Measurements from ENCODE around the gene FBXW12.
"Not testable (repeated sequence)": the region's sequence is repeated elsewhere in the genome, so short reads cannot be mapped to it uniquely, and the experiment has no call there.

Gene FBXW12

DNA sequence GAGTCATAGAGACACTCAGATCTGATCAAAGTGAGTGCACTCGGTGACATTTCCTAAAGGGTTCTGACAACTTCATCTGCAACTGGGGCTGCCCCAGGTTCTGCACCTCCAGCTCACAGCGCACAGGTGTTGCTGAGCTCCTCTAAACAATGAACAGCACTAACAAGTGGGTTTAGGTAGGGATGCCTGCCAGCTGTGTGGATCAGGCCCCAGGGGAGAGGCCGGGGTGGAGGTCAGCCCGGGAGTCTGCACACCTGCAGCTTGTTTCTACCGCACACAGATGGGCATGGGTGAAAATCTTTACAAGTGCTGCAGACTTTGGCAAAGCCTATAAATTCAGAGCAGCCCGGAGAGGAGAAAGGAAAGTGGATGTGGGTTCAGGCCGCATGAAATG is 355 bp downstream of the FBXW12 start:
- DNase-seq (ENCODE audit: low spot score) (no peak), FAIRE-seq (no peak)

DNA sequence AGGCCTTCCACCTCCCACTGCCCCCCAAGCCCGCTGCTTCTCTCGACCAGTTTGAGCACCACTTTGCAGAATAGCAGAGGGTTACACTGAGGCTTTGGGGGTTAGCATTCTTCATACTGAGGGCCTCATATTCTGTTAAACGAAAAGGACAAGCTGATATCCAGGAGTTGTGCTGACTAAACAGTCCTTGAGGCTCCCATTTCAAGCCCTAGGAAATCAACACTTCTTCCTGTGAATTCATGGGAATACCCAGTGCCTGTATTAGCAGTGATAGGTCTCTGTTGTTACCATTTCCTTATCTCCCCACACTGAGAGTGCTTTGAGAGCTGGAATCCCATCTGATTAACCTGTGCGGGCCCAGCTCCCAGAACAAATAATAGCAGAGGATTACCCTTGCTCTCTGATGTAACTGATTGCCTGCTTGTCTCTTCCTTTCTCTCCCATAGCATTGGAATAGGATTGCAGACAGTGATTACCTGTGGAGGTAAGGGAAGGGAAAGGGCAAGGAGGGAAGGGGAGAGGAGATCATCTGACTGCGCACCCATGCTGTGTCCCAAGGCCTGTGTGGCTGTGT is 930 bp downstream of the FBXW12 start:
- no peak for FAIRE-seq
- DNase-seq (ENCODE audit: low spot score): no peak

DNA sequence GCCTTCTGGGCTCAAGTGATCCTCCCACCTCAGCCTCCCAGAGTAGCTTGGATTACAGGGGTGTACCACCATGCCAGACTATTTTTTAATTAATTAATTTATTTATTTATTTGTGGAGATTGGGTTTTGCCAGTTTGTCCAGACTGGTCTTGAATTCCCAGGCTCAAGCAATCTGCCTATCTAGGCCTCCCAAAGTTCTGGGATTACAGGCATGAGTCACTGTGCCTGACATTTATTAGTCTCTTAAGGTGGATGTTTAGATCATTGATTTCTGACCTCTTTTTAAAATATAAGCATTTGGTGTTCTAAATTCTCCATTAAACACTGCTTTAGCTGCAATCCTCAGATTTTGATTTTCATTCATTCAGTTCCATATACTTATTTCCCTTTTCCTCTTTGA is 15.6 kb downstream of the FBXW12 start:
- DNase-seq (ENCODE audit: low spot score) (no peak), FAIRE-seq (no peak)

DNA sequence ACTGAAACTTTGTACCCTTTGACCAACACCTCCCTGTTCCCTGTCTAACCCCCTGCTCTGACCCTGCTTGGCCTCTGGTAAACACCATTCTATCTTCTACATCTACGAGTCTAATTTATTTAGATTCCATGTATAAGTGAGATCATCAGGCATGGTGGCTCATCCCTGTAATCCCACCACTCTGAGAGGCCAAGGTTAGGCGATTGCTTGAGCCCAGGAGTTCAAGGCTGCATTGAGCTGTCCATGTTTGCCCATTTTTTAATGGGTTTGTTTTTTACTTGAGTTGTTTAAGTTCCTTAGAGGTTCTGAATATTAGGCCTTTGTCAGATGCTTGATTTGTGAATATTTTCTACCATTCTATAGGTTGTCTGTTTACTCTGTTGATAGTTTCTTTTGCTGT is 16.9 kb downstream of the FBXW12 start:
- DNase-seq (ENCODE audit: low spot score) (no peak), FAIRE-seq (no peak)

DNA sequence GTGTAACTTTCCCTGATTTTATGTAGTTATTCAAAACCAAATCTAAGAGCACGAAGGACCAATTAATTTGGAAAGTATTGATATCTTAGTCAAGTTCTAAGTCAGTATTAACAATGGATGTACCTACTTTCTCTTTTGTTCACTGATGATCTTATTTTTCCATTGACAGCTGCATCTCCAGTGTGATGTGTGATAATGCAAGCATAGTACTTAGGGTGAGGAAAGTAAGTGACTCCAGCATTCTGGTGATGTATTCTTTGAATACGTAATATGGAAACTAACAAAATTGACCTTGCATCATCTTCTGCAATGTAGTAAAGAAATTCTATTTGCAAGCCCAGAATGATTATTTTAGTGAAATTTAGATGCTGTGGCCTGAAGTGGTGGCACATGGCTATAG is 22.4 kb downstream of the FBXW12 start:
- no peak for FAIRE-seq

DNA sequence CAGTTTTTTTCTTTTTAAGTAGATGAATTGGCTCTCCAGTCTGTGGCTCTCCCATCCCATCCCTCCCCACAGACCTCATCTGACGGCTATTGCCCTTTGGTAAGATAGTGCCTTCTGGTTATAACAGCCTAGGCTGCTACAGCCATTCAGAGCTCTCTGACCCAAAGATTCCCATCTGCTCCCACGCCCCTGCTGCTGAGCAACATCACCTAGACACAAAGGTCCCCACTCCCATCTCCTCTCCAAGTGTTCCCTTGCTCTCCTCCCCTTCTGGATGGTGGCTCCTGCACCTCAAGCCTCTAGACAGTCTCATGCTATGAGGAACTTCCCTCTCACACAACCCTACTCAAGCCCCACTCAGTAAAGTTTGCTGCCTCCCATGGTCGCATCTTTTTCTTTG is 23.7 kb downstream of the FBXW12 start:
- FAIRE-seq (no peak), DNase-seq (ENCODE audit: low spot score) (no peak)

More for the DNA sequence above, 22.4 kb downstream of the FBXW12 start:
- DNase-seq (ENCODE audit: low spot score): no peak

DNA sequence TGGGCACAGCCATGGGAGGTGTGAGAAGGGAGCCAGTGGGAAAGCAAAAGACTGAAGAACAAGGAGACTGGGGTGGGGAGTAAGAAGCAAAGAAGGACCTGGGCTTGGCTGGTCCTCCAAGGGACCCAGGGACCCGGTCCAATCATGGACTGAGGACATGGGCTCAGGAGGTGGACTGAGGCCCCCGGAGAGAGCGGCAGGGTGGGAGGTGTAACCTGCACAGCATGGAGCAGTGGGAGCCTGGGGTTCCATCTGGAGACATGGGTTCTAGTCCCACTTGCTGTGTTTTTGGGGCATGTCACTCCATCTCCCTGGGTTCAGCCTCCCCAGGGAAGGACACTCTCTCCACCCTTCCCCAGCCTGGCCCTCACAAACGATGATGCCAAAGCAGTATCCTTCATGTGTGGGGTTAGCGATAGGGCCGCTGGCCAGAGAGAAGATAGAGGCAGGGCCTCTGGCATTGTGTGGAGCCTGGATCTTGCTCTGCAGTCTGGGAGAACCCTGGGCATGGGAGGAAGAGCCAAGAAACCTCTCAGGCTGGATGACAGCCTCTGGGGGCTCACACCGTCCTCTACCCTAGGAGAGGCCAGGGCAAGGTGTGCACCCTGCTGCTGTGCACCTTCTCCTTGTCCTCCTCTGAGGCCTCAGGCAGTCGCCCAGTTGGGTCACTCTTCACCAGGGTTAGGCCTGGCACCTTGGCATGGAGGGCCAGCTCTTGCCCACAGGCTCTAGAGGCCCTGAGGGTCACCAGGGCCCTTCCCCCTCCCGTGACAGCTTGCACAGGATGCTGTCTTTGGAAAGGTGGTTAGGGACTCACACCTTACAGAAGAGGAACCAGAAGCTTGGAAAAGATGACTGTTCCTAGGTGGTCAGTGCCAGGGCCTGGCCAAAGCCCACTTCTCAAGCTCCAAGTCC is 26.0 kb downstream of the FBXW12 start:
- FAIRE-seq: no peak
- DNase-seq (ENCODE audit: low spot score): no peak

DNA sequence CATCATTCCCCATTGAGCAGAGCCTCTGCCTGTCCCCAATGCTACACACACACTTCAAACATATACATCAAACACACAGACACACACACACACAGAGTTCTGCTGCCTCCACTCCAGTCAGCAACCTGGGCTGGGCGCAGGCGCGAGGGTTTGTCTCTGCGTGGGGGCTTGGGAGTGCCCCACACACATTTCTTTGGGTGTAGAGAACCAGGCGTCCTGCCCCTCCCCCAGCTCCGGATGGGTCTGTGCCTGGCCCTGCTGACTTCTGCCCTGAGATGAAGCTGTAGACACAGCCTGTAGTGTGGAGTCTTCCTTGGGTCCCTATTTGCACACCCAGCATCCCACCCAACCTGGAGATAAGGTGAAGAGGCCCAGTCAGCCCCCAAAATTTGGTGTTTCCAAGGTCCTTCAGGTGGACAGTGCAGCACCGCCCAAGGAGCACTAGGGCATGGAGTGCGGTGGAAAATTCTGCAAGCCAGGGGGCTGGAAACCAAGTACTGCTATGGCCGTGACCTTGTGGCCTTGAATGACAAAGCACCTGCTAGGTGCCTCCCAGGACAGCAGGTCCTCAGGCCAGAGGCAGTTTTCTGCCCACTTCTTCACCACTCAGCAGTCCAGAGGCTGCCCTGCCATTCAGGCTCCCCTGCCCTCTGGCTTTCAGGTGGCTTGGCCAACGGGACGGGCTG is 26.8 kb downstream of the FBXW12 start:
- FAIRE-seq (no peak), DNase-seq (ENCODE audit: low spot score) (no peak)

DNA sequence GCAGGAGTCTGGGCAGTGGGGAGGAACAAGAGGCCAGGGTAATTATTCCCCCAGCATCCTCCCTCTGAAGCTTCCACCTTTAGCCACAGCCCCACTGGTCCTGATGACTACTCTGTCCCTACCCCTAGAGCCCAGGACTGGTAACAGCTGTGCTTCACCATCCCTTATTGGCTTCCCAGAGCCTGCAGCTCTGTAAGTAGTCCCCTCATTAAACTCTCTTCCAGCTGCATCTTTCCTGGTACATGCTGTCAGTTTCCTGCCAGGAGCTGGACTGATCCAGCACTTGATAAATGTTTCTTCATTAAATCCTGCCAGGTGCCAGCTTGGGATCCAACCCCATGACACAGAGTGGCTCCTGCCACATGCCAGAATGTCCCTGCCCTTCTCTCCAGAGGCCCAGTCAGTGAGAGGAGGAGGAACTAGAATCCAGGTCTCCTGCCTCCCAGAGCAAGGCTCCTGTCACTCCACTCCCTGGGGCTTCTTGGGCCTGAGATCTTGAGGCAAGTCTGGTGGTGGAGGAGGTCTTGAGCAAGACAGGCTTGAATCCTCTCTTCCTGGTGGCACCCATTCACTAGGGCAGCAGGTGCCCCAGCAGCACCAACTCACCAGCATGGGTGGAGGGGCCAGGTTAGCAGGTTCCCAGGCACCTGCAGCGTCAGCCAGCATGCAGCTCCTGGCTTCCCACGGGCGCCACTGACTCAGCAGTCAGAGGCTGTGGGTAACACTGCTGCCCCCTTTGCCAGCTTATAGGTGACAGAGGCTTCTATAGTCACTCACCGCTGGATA is 27.6 kb downstream of the FBXW12 start:
- FAIRE-seq (no peak), DNase-seq (ENCODE audit: low spot score) (no peak)

DNA sequence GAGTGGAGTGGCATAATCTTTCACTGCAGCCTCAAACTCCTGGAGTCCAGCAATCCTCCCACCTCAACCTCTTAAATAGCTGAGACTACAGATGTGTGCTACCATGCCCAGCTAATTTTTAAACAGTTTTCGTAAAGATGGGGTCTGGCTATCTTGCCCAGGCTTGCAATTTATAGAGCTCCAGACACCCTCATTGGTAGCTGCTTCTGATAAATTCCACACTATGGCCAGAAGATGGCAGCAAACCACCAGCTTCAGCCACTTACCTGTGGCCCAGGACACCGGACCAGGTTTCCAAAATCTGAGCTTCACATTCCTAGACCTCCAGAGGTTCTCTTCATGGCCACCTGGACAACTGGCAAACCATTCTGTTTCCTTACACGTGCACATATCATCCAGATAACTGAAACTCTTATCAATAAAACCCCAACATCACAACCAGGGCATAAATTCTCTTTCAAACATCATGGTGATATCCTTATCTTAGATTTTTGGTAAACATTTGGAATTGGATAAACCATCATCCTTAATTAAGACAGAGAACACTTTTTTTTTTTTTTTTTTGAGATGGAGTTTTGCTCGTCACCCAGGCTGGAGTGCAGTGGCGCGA is 28.9 kb downstream of the FBXW12 start:
- DNase-seq (ENCODE audit: low spot score) (peak; percentile 83), FAIRE-seq (peak; percentile 13)

DNA sequence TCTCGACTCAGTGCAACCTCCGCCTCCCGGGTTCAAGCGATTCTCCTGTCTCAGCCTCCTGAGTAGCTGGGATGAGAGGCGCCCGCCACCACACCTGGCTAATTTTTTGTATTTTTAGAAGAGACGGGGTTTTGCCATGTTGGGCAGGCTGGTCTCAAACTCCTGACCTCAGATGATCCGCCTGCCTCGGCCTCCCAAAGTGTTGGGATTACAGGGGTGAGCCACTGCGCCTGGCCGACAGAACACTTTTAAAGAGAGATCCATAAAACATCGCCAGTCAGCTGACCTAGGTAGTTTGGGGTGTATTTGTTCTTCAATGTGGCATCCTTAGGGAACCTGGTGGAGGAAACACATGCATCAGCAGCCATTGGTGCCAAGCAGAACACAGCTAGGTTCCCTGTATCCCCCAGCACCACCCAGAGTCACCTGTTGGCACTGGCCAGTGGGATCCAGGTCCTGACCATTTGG is 29.4 kb downstream of the FBXW12 start:
- not testable (repeated sequence) for DNase-seq (ENCODE audit: low spot score); FAIRE-seq

DNA sequence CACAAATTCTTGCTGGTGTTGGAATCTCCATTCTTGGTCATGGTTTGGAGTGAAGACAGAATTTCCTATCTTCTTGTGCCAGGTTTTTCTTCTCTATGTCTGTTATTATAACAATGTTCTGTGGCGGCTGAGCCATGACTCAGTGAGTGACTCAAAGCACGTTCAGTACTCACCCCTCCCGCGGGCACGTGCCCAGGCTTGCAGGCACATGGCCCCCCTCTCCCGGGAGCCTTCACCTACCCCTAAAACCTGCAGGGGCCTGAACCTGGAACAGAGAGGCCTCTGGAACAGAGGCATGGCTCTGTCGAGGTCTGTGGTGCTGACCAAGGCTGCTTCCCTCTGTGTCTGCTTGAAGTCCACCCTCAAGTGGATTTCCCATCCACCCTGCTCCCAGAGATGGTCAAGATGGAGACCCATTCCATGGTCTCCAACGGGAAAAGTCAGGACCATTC is 30.3 kb downstream of the FBXW12 start:
- DNase-seq (ENCODE audit: low spot score) (peak; percentile 87), FAIRE-seq (peak; percentile 87)

DNA sequence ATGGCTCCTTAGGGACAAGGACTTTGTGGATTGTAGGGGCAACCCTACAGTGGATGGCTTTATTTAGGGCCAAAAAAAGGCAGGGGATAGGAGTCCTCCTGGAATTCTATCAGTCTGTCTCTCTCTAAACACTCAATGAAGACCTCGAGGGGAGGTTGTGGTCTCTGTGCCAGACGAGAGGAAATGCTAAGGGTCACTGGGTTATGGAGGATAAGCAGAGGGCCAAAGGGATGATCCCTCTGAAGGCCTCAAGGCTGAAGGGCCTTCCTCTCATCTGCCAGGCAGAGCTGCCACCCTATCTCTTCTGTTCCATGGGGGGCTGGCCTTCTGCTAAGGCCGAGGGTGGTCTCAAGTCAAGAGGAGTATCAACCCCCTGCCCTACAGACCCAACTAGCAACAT is 30.9 kb downstream of the FBXW12 start:
- FAIRE-seq: no peak

DNA sequence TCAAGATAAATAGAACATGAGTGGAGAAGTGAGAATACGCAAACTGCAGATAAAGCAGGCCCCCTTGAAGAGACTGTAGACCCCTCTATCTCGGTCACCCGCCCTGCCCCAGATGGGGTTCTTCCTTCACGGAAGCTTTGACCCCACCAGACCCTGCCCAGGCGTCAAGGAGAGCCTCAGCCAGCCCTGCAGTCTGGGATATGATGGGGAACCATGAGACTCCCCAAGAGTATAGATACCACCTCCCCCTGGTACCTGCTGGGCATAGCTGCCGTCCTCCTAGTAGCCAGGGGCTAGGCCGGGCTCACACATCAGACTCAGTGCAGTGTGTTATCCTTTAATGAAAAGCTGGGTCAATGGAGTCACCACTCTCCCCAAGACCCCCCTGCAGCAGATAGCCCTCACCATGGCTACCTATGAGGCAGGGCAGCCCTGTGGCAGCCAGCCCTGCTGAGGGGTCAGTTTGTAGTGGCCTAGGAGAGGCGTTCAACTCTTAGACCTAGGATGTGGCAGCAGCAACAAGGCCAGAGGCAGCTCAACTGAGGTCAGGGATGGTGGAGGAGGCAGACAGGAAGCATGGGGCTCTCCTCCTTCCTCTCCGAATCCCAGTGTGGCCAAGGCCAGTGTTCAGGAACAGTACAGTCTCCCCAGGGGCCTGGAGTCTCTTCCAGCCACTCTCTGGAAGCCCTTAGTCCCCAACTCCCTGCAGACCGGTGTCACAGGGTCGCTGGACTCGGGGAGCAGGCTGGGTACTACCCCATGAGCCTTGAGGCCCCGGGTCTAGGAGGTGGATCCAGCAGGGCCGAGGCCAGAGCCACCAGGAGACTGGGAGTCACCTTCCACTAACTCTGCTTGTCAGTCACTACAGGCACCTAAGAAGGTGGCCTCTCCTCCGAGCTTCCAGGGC is 31.8 kb downstream of the FBXW12 start:
- DNase-seq (ENCODE audit: low spot score) (no peak), FAIRE-seq (no peak)

More for the DNA sequence above, 30.9 kb downstream of the FBXW12 start:
- no peak for DNase-seq (ENCODE audit: low spot score)

DNA sequence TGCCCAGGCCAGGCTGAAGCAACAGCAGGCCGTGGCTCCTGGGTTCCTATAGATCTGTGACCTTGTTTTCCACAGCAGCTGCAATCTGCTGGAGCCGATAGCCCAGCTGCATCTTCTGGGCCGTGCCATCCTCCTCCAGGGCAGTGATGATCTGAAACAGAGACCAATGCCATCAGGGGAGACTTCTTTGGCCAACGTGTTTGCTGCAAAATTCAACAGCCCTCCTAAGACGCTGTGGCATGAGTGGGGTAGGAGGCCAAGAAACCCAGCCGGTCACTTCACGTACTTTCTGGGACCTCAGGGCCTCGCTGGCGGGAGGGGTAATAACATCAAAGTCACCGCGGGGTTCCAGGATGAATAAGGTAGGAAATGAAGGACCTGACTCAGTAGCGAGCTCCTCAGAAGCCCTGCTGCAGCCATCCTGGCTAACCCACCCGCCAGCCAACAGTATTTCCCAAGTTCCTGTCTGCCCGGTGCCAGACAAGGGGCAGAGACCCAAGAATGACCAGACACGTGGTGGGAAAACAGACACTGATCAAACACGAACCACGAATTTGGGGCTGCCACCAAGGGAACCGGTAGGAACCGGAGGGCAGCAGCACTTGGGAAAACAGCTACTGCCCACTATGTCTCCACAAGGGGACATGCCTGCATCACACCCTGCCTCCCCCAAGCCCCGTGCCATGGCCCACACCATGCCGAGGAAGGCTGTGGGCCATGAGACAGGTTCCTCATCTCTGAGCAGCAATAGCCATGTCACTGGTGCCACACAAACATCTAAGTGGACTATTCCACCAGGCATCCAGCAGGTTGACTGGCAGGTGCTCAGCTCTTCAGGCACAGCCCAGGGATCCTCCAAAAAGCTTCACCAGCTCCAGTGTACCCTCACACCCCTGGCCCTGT is 32.7 kb downstream of the FBXW12 start:
- FAIRE-seq (no peak), DNase-seq (ENCODE audit: low spot score) (no peak)

DNA sequence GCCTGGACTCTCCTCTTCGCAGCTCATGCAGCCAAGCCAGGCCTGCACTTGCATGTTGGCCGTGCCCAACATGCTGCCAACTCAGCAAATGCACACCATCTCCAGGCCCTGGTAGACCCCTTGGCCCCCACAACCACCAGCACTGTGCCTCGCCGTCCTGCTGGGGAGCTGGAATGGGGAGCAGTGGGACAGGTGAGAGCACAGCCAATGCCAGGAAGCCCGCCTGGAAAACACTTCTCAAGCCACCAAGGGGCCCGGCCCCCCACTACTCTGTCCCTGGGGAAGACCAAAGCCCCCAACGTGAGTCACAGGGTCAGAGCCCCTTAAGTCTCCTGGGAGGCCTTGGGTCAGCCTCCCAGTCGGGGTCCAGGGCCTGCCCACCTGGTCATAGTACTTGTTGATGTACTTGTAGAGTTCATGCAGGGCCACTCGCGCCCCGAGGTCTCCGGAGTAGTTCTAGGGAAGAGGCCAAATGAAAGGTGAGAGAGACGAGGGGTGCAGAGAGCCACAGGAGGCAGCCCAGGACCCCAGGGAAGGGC is 33.4 kb downstream of the FBXW12 start:
- no peak for DNase-seq (ENCODE audit: low spot score)
- no peak for FAIRE-seq

DNA sequence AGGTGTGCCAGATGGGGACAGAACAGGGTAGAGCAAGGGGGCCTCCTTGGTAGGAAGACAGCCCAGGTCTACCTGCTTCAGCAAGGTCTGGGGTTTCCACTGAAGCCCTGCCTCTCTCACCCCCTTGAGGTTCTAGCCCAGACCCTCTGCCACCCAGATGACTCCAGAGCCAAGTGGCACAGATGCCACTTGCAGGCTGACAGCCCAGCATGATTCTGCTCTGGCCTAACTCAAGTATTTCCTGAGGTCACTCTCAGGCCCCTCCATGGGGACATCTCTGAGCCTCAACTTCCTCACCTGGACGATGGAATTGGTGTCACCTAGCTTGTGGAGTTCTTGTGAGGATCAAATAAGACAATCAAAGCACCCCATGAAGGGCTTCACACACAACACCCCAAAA is 34.0 kb downstream of the FBXW12 start:
- DNase-seq (ENCODE audit: low spot score) (no peak), FAIRE-seq (no peak)

All from urothelium cell line (cell line).